ENCODE results near the gene IL1F10. TPM values are rescaled to one million over a fixed set of nuclear protein-coding genes. Genes with fewer than 3 reads are reported as not detected.

IL1F10 gene
- total and polyA plus RNA-seq, 4 experiments from 2014 or later: not detected

- Histone ChIP-seq H3K36me3 (ENCODE audit: insufficient read depth, low read length) (no peaks in the 10 kb centered on the region), H3K9me3 (ENCODE audit: control insufficient read depth in 1 of 2, low read length in 2 of 2) (no peaks in the 10 kb centered on the region), H3K27ac (ENCODE audit: low read depth, low read length) (no peak overlapping the region), H3K4me3 (ENCODE audit: low read length in 2 of 2) (no peak overlapping the region), H3K27me3 (ENCODE audit: insufficient read depth, low read length) (no peaks in the 10 kb centered on the region), H3K4me1 (ENCODE audit: insufficient read depth, low read length) (no peaks in the 10 kb centered on the region)
- ChIA-PET POLR2A (ENCODE audit: partially characterized antibody) (no interaction called here), CTCF (ENCODE audit: partially characterized antibody) (interaction anchor here (1.2 to 2.1 kb wide), 4 partner anchors 8 to 25 kb away, joined by 3 to 10 read pairs (median 3); no protein-coding TSS in a partner anchor)
- Mint-ChIP-seq H3K27ac (no peak overlapping the region), H3K4me1 (no peaks in the 10 kb centered on the region), H3K4me3 (no peak overlapping the region), H3K9me3 (peaks cover 0 to 2% (median 0%) of the 10 kb centered on the region in 8 donors), H3K27me3 (peaks cover 8 to 16% of the 10 kb centered on the region in 2 donors), H3K36me3 (no peaks in the 10 kb centered on the region)
- DNase-seq: no peak
- intact Hi-C loops (cut with micrococcal nuclease): loop anchor here (5.0 kb wide), 2 partner anchors 84 to 121 kb away; no protein-coding TSS in a partner anchor
These were observed 13.9 kb downstream of the IL1F10 start for GRCh38 chr2:113081488-113082210.

- no peak overlapping the region for H3K4me3 ChIP-seq (ENCODE audit: low read length in 2 of 2)
- Mint-ChIP-seq H3K27ac (no peak overlapping the region), H3K27me3 (peaks cover 8 to 16% of the 10 kb centered on the region in 2 donors), H3K9me3 (peaks cover 0 to 4% (median 2%) of the 10 kb centered on the region in 8 donors), H3K36me3 (no peaks in the 10 kb centered on the region), H3K4me3 (no peak overlapping the region), H3K4me1 (no peaks in the 10 kb centered on the region)
- intact Hi-C loops (cut with micrococcal nuclease): loop anchor here (5.0 kb wide), 2 partner anchors 86 to 119 kb away; no protein-coding TSS in a partner anchor
- no peaks in the 10 kb centered on the region for H3K4me1 ChIP-seq (ENCODE audit: insufficient read depth, low read length)
- no peak for DNase-seq
- CTCF ChIA-PET (ENCODE audit: partially characterized antibody): interaction anchor here (0.9 to 1.4 kb wide), 3 partner anchors 10 to 19 kb away, joined by 3 to 4 read pairs (median 3); no protein-coding TSS in a partner anchor
- no peaks in the 10 kb centered on the region for H3K36me3 ChIP-seq (ENCODE audit: insufficient read depth, low read length)
- no peaks in the 10 kb centered on the region for H3K9me3 ChIP-seq (ENCODE audit: control insufficient read depth in 1 of 2, low read length in 2 of 2)
- POLR2A ChIA-PET (ENCODE audit: partially characterized antibody): no interaction called here
- no peak overlapping the region for H3K27ac ChIP-seq (ENCODE audit: low read depth, low read length)
- no peaks in the 10 kb centered on the region for H3K27me3 ChIP-seq (ENCODE audit: insufficient read depth, low read length)
These were observed 15.5 kb downstream of the IL1F10 start for GRCh38 chr2:113083296-113083695.

DNA sequence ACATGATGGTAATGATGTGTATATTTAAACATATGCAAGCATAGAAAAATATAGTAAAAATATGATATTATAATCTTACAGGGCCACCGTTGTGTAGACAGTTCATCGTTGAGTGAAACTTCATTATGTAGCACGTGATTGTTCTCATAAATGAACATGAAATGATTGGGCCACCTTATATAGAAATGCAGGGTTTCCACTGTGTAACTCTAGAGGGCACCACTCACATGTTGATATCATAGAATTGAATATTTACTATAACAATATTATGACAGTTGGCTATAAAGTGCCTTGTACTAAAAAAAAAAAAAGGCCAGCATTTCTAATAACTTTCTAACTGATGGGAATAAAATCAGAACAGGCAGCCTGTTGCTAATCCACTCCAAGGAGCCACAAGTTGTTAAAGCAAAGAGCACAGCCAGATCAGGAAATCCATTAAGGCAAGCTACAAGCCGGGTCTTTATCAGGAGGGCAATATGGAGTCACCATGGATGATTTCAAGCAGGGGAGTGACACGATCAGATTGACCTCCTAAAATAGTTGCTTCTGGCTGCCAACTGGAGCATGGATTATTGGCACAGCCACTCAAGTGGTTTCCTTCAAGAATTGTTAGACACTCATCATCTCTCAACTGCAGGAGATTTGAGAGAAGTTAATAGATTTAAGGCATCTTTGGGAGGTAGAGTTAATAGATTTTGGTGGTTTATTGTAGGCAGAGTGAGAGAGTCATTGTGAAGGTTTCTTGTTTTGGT lies 16.7 kb downstream of the IL1F10 start:
- Mint-ChIP-seq H3K36me3 (no peaks in the 10 kb centered on the region), H3K27ac (no peak overlapping the region), H3K4me3 (no peak overlapping the region), H3K27me3 (peaks cover 8 to 14% of the 10 kb centered on the region in 2 donors), H3K9me3 (peaks cover 0 to 4% (median 2%) of the 10 kb centered on the region in 8 donors), H3K4me1 (no peaks in the 10 kb centered on the region)
- intact Hi-C loops (cut with micrococcal nuclease): loop anchor here (5.0 kb wide), 2 partner anchors 87 to 118 kb away; no protein-coding TSS in a partner anchor
- peak in 1 of 5 donors; percentile 19 for DNase-seq
- no peaks in the 10 kb centered on the region for H3K4me1 ChIP-seq (ENCODE audit: insufficient read depth, low read length)
- no peaks in the 10 kb centered on the region for H3K27me3 ChIP-seq (ENCODE audit: insufficient read depth, low read length)
- ChIA-PET POLR2A (ENCODE audit: partially characterized antibody) (no interaction called here), CTCF (ENCODE audit: partially characterized antibody) (no interaction called here)
- H3K4me3 ChIP-seq (ENCODE audit: low read length in 2 of 2): no peak overlapping the region
- H3K9me3 ChIP-seq (ENCODE audit: control insufficient read depth in 1 of 2, low read length in 2 of 2): no peaks in the 10 kb centered on the region
- H3K36me3 ChIP-seq (ENCODE audit: insufficient read depth, low read length): no peaks in the 10 kb centered on the region
- H3K27ac ChIP-seq (ENCODE audit: low read depth, low read length): no peak overlapping the region

GRCh38 chr2:113085542-113085941 lies 17.8 kb downstream of the IL1F10 start:
- POLR2A ChIA-PET (ENCODE audit: partially characterized antibody): no interaction called here
- CTCF ChIA-PET (ENCODE audit: partially characterized antibody): interaction anchor here (1.4 kb wide), 1 partner anchor 119 kb away, joined by 4 read pairs; no protein-coding TSS in a partner anchor

DNA sequence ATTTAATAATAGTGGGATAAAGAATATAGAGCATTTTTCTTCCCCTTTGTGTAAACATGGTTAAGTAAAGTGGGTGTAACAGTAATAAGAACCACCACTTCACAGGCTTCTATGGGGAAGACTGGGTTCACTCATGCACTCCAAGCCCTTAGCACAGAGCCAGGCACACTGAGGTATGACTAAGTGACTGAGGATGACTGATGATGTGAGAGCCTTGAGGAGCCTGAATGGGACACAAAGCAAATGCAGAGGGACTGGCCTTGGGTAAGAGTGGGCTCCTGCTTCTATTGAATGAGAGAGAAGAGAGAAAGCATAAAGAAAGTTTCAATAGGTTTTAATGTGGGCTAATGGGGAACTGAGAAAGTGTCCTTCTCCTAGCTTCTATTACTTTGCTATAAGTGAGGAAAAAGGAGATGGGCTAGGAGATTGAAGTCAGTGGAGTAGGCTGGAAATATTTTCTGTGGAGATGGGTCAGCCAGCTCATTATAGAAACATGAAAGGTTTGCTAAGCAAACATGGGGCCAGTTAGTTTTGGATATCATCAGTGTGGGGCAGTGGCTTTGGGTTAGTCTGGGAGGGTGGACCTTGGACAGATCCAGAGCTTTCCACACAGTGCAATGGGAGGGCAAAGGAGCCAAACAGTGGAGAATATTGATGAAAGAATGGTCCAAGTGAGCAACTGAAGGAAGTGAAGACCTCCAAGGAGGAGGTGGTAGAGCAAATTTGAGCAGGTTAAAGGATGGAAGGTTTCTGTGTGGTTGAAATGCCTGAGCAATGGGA lies 20.6 kb downstream of the IL1F10 start:
- intact Hi-C loops (cut with micrococcal nuclease): no loop called here
- DNase-seq: no peak
- ChIA-PET POLR2A (ENCODE audit: partially characterized antibody) (no interaction called here), CTCF (ENCODE audit: partially characterized antibody) (interaction anchor here (0.6 to 2.4 kb wide), 2 partner anchors 8 kb away, joined by 3 to 10 read pairs; no protein-coding TSS in a partner anchor)
- no peak overlapping the region for H3K27ac Mint-ChIP-seq
- H3K4me1 Mint-ChIP-seq: no peaks in the 10 kb centered on the region
- no peaks in the 10 kb centered on the region for H3K4me1 ChIP-seq (ENCODE audit: insufficient read depth, low read length)
- no peaks in the 10 kb centered on the region for H3K36me3 Mint-ChIP-seq
- H3K36me3 ChIP-seq (ENCODE audit: insufficient read depth, low read length): no peaks in the 10 kb centered on the region
- no peak overlapping the region for H3K4me3 Mint-ChIP-seq
- no peak overlapping the region for H3K27ac ChIP-seq (ENCODE audit: low read depth, low read length)
- peaks cover 7 to 11% of the 10 kb centered on the region in 2 donors for H3K27me3 Mint-ChIP-seq
- H3K9me3 Mint-ChIP-seq: peaks cover 0 to 4% (median 2%) of the 10 kb centered on the region in 8 donors
- H3K4me3 ChIP-seq (ENCODE audit: low read length in 2 of 2): no peak overlapping the region
- no peaks in the 10 kb centered on the region for H3K9me3 ChIP-seq (ENCODE audit: control insufficient read depth in 1 of 2, low read length in 2 of 2)
- no peaks in the 10 kb centered on the region for H3K27me3 ChIP-seq (ENCODE audit: insufficient read depth, low read length)

More at GRCh38 chr2:113085542-113085941, 17.8 kb downstream of the IL1F10 start:
- peaks cover 0 to 4% (median 2%) of the 10 kb centered on the region in 8 donors for H3K9me3 Mint-ChIP-seq
- H3K4me1 ChIP-seq (ENCODE audit: insufficient read depth, low read length): no peaks in the 10 kb centered on the region
- no peaks in the 10 kb centered on the region for H3K36me3 ChIP-seq (ENCODE audit: insufficient read depth, low read length)
- H3K9me3 ChIP-seq (ENCODE audit: control insufficient read depth in 1 of 2, low read length in 2 of 2): no peaks in the 10 kb centered on the region
- intact Hi-C loops (cut with micrococcal nuclease): no loop called here
- H3K27ac ChIP-seq (ENCODE audit: low read depth, low read length): no peak overlapping the region
- no peak overlapping the region for H3K27ac Mint-ChIP-seq
- no peaks in the 10 kb centered on the region for H3K4me1 Mint-ChIP-seq
- no peaks in the 10 kb centered on the region for H3K36me3 Mint-ChIP-seq
- peaks cover 8 to 14% of the 10 kb centered on the region in 2 donors for H3K27me3 Mint-ChIP-seq
- DNase-seq: no peak
- H3K4me3 ChIP-seq (ENCODE audit: low read length in 2 of 2): no peak overlapping the region
- H3K4me3 Mint-ChIP-seq: no peak overlapping the region
- H3K27me3 ChIP-seq (ENCODE audit: insufficient read depth, low read length): no peaks in the 10 kb centered on the region

DNA sequence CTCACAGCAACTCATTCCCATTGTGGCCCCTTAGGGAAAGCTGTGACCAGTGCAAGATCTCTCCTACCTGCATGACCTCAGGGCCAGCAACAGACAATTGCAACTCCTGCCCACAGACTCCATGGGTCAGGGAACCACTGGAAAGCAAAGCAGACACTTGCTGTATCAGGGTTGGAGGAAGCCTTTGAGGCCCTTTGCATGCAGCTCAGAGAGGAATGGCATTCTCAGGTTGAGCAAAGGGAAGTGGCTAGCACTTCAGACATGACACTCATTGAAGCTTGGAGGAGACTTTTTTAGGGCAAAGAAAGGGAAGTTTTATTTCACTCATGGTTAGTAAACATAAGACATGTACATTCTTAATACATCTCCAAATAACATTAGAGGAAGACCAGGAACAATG lies 22.1 kb downstream of the IL1F10 start:
- H3K36me3 ChIP-seq (ENCODE audit: insufficient read depth, low read length): no peaks in the 10 kb centered on the region
- H3K27me3 ChIP-seq (ENCODE audit: insufficient read depth, low read length): no peaks in the 10 kb centered on the region
- H3K4me1 Mint-ChIP-seq: no peaks in the 10 kb centered on the region
- H3K27me3 Mint-ChIP-seq: peaks cover 7 to 11% of the 10 kb centered on the region in 2 donors
- no peak overlapping the region for H3K4me3 ChIP-seq (ENCODE audit: low read length in 2 of 2)
- no peaks in the 10 kb centered on the region for H3K4me1 ChIP-seq (ENCODE audit: insufficient read depth, low read length)
- no peak overlapping the region for H3K4me3 Mint-ChIP-seq
- ChIA-PET POLR2A (ENCODE audit: partially characterized antibody) (interaction anchor here (1.1 kb wide), 1 partner anchor 10 kb away, joined by 4 read pairs; no protein-coding TSS in a partner anchor), CTCF (ENCODE audit: partially characterized antibody) (interaction anchor here (2.4 kb wide), 1 partner anchor 10 kb away, joined by 10 read pairs; no protein-coding TSS in a partner anchor)
- DNase-seq: no peak
- H3K27ac ChIP-seq (ENCODE audit: low read depth, low read length): no peak overlapping the region
- intact Hi-C loops (cut with micrococcal nuclease): no loop called here
- peaks cover 0 to 4% (median 2%) of the 10 kb centered on the region in 8 donors for H3K9me3 Mint-ChIP-seq
- H3K9me3 ChIP-seq (ENCODE audit: control insufficient read depth in 1 of 2, low read length in 2 of 2): no peaks in the 10 kb centered on the region
- H3K36me3 Mint-ChIP-seq: no peaks in the 10 kb centered on the region
- H3K27ac Mint-ChIP-seq: no peak overlapping the region
